Erythroblast (primary cell): Measurements from ENCODE around the gene HABP2.
A peak's percentile ranks its signal among the peaks of the same experiment; 100 is the strongest.

Source experiments
- DNase-seq, 2 experiments: peaks; one replicate each; lab custom pipeline; 2025; lab: John Stamatoyannopoulos, UW
- GATA1 ChIP-seq: IDR thresholded peaks from 2 replicates; pipeline ENCODE4 v1.6.1; 2011; ENCODE audit warnings: low read depth, mild to moderate bottlenecking, control low read depth, low read length, moderate library complexity
- POLR2A ChIP-seq: IDR thresholded peaks from 2 replicates; pipeline ENCODE4 v1.6.1; 2011; ENCODE audit warnings: mild to moderate bottlenecking, low read length

HABP2 gene

GRCh38 chr10:113583571-113583970 is 30.7 kb downstream of the HABP2 start:
- DNase-seq: no peak
- TF ChIP-seq POLR2A (no peak), GATA1 (no peak)

GRCh38 chr10:113585949-113586348 is 33.1 kb downstream of the HABP2 start:
- TF ChIP-seq GATA1: no peak
- no peak for TF ChIP-seq POLR2A
- DNase-seq: peak in 1 of 2 experiments; percentile 2

DNA sequence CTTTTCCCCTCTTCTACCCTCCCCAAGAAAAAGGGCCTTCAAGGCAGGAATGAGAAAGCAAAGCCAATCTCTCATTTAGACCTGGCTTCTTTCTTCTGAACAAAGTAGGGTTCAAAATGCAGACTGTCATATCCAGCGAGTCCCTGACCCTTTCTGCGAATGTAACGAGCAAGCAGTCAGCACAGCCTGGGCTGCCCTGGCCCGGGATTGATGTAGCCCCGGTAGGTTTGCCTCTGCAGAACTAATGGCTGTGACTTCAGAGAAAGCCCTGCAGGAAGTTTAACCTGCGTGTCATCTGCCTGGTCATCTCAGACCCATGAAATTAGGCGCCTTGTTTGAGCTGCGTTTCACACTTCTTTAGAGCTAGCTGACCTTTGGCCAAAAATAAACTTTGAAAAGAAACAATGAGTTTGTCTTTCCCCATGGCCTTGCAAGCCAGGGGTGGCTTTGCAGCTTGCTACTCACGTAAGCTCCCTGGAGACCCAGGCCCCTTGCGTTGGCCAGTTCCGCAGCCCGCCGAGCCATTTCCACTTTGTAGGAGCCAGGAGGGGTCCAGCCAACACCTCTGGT is 36.4 kb downstream of the HABP2 start:
- no peak for DNase-seq
- TF ChIP-seq GATA1: no peak
- no peak for TF ChIP-seq POLR2A

DNA sequence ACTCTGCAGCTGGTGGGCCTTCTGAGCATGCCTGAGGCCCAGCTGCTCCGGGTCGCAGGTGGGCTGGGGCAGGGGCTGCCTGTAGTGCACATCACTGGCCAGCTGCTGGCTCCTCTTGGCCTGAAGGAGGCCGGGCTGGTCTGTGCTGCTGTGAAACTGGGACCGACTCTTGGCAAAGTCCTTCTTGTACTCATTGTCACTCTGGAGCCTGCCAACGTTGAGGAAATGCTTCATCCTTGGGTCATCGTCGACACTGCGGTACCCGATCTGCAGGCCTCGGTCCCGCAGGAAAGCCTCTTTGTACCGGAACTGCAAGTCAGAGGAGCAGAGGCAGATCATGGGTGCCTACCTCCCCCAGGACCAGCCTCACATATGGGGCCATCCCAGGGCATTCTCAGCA is 37.7 kb downstream of the HABP2 start:
- TF ChIP-seq POLR2A (no peak), GATA1 (no peak)
- no peak for DNase-seq

GRCh38 chr10:113592380-113592779 is 39.5 kb downstream of the HABP2 start:
- no peak for DNase-seq
- TF ChIP-seq POLR2A (no peak), GATA1 (no peak)

GRCh38 chr10:113594652-113595051 is 41.8 kb downstream of the HABP2 start:
- TF ChIP-seq POLR2A (no peak), GATA1 (no peak)
- no peak for DNase-seq

- TF ChIP-seq GATA1 (no peak), POLR2A (no peak)
- DNase-seq: no peak
Measured at GRCh38 chr10:113600569-113600968, 47.7 kb downstream of the HABP2 start.

DNA sequence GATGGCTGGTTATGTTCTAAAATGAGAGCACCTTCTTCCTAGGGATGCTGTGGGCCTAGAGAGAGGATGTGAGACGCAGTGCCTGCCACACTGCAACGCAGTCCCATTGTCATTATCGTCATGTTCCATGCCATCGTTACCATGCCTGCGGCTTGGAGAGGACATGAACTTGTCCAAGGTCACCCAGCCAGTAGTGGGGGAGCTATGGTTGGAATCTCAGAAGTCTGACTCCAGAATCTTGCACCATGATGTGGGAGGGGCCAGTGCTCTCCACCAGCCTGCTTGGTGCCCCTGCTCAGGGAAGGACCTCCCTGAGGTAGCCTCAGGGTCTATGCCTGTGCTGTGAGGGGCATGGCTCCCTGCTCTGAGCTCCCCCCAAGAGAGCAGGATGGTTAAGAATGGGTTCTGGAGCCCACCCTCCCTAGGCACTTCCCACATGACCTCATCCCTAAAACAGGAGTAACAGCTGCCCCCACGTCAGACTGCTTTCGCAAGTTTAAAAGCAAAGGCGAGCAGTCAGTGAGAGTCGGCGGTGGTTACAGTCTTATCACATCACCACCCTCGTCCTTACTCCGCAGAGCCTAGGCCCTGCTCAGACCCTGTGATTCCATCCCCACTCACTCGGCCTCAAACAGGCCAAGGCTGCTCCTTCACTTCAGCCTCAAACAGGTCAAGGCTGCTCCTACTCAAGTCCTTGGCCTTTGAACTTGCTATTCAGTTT is 50.4 kb downstream of the HABP2 start:
- no peak for DNase-seq
- no peak for TF ChIP-seq POLR2A
- no peak for TF ChIP-seq GATA1

- TF ChIP-seq GATA1 (no peak), POLR2A (no peak)
- DNase-seq: no peak
Measured at GRCh38 chr10:113604572-113604971, 51.7 kb downstream of the HABP2 start.

- no peak for TF ChIP-seq GATA1
- TF ChIP-seq POLR2A: no peak
- no peak for DNase-seq
Measured at GRCh38 chr10:113605268-113605978, 52.6 kb downstream of the HABP2 start.

DNA sequence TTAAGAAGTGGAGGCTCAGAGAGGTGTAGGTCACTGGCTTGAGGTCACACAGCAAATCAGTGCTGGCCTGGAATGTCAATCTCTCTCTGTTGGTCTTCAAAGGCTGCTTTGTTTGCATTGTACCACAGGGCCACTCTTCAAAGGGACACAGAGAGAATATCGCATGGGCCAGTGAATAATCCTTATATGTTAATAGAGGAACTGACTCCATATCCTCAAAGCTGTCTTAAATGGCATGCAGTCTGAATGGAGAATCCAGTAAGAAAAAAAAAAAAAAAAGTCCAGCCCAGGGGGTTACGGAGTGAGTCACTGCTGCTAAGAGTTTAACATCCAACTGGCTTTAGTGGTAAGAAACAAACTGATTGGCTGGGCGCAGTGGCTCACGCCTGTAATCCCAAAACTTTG is 56.9 kb downstream of the HABP2 start:
- TF ChIP-seq POLR2A (no peak), GATA1 (no peak)
- no peak for DNase-seq

DNA sequence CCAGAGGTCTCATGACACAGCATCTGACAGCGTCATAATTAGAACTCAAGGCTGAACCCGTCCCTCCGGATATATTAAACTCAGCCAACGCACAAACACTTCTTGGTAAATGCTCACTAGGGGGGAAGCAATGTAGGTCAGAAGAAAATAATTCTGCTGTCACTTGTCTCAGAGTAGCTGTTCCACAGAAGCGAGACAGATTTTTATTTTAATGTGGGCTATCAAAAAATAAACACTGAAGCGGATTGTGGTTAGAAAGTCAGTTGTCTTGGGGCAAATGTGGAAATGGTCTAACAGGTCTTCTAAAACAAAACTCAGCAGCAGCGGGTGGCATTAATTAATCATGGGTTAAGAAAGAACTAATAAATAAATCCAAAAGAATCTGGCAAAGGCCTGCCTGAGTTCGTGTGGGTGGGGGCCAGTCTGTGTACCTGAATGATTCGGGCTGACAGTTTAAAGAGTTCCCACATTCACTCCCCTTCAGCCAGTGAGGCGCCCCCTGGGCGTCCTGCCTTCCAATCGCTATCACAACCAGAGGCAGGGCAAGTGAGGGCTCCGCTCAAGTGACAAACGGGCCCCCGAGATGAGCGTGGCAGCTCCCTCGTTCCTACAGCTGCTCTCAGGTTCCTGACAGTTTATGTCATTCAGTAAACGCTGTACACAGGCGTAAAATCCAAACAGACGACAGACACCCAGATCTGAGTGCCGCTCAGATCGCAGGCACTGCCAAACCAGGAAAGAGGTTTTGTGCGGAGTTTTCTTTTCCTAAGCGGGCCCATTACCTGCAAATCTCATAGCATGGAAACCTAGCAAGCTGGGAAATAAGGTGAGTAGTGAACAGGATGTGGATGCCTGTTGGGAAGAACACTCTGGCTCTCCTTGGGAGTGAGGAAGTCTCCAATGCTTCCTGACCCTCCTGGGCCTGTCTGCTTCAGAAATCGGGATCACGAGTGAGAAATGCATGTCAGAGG is 58.1 kb downstream of the HABP2 start:
- TF ChIP-seq GATA1 (no peak), POLR2A (no peak)
- DNase-seq: no peak

- TF ChIP-seq POLR2A (no peak), GATA1 (no peak)
- no peak for DNase-seq
Measured at GRCh38 chr10:113612154-113612553, 59.3 kb downstream of the HABP2 start.
